Left cardiac atrium (tissue), 4 donors: Measurements from ENCODE around the gene OR1Q1. TPM values are rescaled to one million over a fixed set of nuclear protein-coding genes. Genes with fewer than 3 reads are reported as not detected.
"Not testable (repeated sequence)": the region's sequence is repeated elsewhere in the genome, so short reads cannot be mapped to it uniquely, and the experiment has no call there.

Experiments
- ATAC-seq, 2 donors: fragments of 200-7000 bp; cut with Tn5 transposase; one replicate each; pipeline ENCODE4 v1.9.1; 2020; ENCODE audit warnings: mild to moderate bottlenecking in 2 of 2, moderate library complexity in 2 of 2
- DNase-seq: peaks from one replicate; pipeline ENCODE4 v3.0.0-alpha.2; 2020
- intact Hi-C, 2 donors: fragments of 100-400 bp; cut with DNase I; formaldehyde crosslinking; loops; one replicate each; pipeline versions ENCODE4 v1.14.1 to v1.15.1; 2022 to 2023
- long read RNA-seq: library from polyadenylated mRNA; unstranded; transcript quantifications from one replicate; pipeline ENCODE4 v2.0.0, GENCODE V29; 2021
- total RNA-seq, 2 donors: library from RNA; stranded (reverse); fragmentation: NEBNext Ultra II Directional; extraction: Animal tissue kit (Norgen Biotek cat#: 25700); gene quantifications; one replicate each; pipeline ENCODE4 v1.2.1, GENCODE V29; 2021
- donor health status: DM: no; HTN: yes; CAD: no.
- donor health status: DM: no; HTN: yes; CAD: no; lungs with severe emphysema.
- donor health status: DM: yes; HTN: yes; CAD: no.
- donor health status: Dilated cardiomyopathy.

Gene OR1Q1
- not detected for total RNA-seq
- long read RNA-seq: 0 reads

DNA sequence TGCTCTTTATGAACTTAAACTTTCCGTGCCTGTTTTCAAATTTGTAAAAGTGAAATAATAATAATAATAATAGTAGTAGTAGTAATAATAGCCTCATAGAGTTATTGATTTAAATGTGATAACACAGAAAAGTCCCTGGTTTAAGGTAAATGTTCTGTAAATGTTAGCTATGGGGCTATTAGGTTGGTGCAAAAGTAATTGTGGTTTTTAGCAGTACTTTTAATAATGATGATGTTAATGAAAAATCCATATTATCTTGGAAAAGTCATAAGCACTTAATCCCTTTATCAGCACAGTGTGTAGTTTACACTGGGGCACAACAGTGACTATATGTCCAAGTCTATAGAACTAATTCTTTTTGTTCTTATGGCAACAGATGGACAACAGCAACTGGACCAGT, at the start of gene OR1Q1:
TSS of gene OR1Q1 (plus strand) at position 377 of the 400 bp plus-strand sequence. CDS start at position 377, 0 bp downstream.
- ATAC-seq (no peak), DNase-seq (no peak)
- intact Hi-C loops: no loop called here

- DNase-seq: no peak
- no peak for ATAC-seq
- intact Hi-C loops: no loop called here
Measured at GRCh38 chr9:122567901-122568300, 46.6 kb upstream of the OR1Q1 start.

DNA sequence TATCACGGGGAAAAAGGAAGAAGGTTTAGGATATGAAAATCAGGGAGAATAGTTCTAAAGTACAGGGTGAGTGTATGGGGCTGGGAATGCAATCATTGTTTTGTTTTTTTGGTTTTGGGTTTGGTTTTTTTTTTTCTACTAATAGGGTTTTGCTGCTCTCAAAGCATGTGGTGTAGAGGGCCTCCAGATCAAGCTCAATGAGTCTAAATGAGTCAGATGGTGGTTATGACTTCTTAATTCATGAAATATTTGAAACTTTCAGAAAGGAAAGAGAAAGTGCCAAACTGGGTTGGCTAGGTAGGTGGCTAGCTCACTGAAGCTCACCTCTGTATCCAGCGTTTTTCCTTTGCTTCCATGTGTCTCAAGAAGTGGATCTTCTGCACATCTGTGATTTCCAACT, 42.1 kb upstream of the OR1Q1 start:
- no peak for DNase-seq
- no peak for ATAC-seq
- intact Hi-C loops: no loop called here

DNA sequence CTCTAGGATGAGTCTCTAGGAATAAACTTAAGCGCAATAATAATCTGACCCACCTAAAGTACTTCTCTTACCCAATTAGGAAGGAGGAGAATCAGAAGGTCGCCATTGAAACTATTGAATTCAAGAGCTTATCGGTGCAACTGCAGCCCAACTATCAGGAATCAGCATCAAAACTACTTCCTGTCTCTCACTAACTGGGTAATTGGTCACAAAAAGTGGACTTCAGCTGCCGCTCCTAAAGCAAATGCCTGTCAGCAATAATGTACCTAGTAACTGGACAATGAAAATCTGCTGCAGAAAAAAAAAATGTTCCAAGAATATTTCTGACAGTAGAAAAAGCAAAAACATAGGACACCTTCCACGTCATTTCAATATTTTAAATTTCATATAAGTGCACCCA, 34.7 kb upstream of the OR1Q1 start:
- intact Hi-C loops: no loop called here
- DNase-seq (no peak), ATAC-seq (no peak)

- intact Hi-C loops: no loop called here
- no peak for ATAC-seq
- DNase-seq: no peak
Measured at GRCh38 chr9:122580360-122580759, 34.2 kb upstream of the OR1Q1 start.

DNA sequence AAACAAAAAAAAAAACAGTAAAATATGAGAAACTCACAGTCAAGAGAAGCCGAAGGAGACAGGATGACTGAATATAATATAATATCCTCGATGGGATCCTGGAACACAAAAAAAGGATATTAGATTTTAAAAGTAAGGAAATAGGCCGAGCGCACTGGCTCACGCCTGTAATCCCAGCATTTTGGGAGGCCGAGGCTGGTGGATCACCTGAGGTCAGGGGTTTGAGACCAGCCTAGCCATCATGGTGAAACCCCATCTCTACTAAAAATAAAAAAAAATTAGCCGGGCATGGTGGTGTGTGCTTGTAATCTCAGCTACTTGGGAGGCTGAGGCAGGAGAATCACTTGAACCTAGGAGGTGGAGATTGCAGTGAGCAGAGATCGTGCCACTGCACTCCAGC, 31.3 kb upstream of the OR1Q1 start, which contains the start of gene OR1L8:
TSS of gene OR1L8 (minus strand) at position 101 of the 400 bp plus-strand sequence. CDS start 14,907 bp downstream, outside the sequence.
- ATAC-seq, DNase-seq, intact Hi-C loops: not testable (repeated sequence)

DNA sequence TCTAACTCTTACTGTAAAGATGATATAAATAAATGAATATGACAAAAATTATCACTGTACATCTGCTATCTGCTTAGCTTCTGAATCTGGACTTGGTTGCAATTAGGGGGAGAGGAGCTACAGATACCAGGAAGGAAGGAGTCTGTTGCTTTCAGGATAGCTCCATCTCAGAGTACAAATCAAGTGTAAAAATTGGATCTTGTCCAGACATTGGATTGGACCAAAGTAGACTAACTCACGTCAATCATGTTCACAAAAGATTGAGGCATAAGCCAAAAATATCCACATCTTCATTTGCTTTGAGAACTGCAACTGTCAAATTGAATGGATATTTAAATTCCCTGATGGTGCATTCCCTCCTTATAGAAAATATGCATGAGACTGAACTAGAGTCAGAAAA, 8.8 kb upstream of the OR1Q1 start:
- intact Hi-C loops: no loop called here
- DNase-seq (no peak), ATAC-seq (no peak)

GRCh38 chr9:122606587-122606986, 8.0 kb upstream of the OR1Q1 start:
- no peak for ATAC-seq
- intact Hi-C loops: no loop called here

GRCh38 chr9:122609804-122610203, 4.7 kb upstream of the OR1Q1 start:
- intact Hi-C loops: no loop called here
- no peak for ATAC-seq
- no peak for DNase-seq

More at GRCh38 chr9:122606587-122606986, 8.0 kb upstream of the OR1Q1 start:
- DNase-seq: no peak

DNA sequence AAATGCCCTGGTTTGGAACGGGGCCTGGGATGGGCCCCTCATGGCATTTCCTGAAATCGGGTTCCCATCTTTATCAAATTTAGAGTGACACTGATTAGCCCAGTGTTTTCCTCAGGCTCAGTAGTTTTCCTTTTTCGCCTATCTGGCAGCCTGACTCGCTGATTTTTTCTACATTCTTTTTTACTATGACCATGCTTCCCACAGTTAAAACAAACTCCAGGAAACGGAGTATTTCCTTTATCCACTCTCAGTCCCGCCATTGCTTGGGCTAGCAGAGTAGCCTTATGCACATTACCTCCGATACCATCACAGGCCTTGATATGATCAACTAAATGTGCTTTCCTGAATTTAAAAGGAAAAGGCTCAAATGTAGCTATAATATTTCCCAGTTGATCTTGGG, 5.5 kb downstream of the OR1Q1 start:
- ATAC-seq (no peak), DNase-seq (no peak)
- intact Hi-C loops: no loop called here

DNA sequence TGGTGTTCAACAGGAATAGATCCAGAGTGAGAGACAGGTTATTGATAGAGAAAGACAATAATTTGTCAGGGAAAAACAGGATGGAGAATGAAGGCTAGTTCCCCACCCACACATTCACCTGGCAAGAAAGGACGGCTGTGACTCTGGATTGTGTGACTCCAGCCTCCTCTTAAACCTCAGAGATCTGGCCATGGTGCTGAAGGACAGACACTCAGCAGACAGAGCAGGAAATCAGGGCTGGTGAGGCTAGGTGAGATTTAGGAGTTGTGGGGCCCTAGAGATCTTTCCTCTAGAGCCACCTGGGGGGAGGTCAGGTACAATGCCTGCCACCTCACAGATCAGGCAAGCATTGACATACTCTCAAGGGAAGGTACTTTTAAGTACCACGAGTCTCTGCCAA, 27.7 kb downstream of the OR1Q1 start:
- intact Hi-C loops: no loop called here
- DNase-seq (no peak), ATAC-seq (no peak)

GRCh38 chr9:122656378-122656777, 41.8 kb downstream of the OR1Q1 start:
- ATAC-seq: peak; percentile 38 to 45
- peak; percentile 20 for DNase-seq
- intact Hi-C loops: no loop called here

DNA sequence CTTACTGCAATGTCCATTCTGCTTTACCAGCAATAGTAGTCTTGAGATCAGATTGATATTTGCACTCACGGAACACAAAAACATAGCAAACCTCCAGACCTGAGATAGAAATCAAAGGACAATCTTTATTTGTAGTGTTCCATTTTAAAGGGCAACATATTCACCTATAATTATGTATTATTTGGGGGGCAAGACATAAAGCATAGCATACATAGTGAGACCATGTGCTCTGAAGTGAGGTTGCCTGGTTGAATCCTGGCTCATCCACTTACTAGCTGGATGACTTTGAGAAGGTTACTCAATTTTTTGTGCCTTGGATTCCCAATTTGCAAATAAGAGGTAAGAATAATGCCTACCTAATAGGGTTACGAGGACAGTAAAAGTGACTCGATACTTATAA, 43.0 kb downstream of the OR1Q1 start, which contains the start of gene OR1B1:
TSS of gene OR1B1 (minus strand) at position 101 of the 400 bp plus-strand sequence.
- intact Hi-C loops: no loop called here

GRCh38 chr9:122661416-122661815, 46.9 kb downstream of the OR1Q1 start, which contains the start of gene OR1L1:
TSS of gene OR1L1 (plus strand) at chr9:122661716. CDS start at chr9:122661716, 0 bp downstream.
- intact Hi-C loops: no loop called here
- DNase-seq: no peak
- no peak for ATAC-seq

More for the DNA sequence above, 43.0 kb downstream of the OR1Q1 start, which contains the start of gene OR1B1:
- DNase-seq: no peak
- no peak for ATAC-seq

Other genes with a start within 250 kb of the OR1Q1 start
- 10 to 100 TPM in 1 of 2 donors, 1 to 10 TPM in 1; 6.0 to 37.3 TPM for gene PTGS1, start 243.7 kb upstream of the OR1Q1 start, total RNA-seq
- gene OR1J1, start 136.8 kb upstream of the OR1Q1 start, total RNA-seq: not detected
- gene OR1J2, start 103.9 kb upstream of the OR1Q1 start, total RNA-seq: not detected
- gene OR1J4, start 95.6 kb upstream of the OR1Q1 start, total RNA-seq: not detected
- not detected for gene OR1N1, start 87.4 kb upstream of the OR1Q1 start, total RNA-seq
- not detected for gene OR1N2, start 61.6 kb upstream of the OR1Q1 start, total RNA-seq
- gene OR1L8, start 31.4 kb upstream of the OR1Q1 start, total RNA-seq: under 1 TPM in 1 of 2 donors, not detected in 1; 0.16 TPM
- not detected for gene OR1B1, start 42.9 kb downstream of the OR1Q1 start, total RNA-seq
- gene OR1L1, start 47.0 kb downstream of the OR1Q1 start, total RNA-seq: not detected
- gene OR1L3, start 60.4 kb downstream of the OR1Q1 start, total RNA-seq: not detected
- gene OR1L4, start 109.3 kb downstream of the OR1Q1 start, total RNA-seq: not detected
- not detected for gene OR1L6, start 127.6 kb downstream of the OR1Q1 start, total RNA-seq
- gene OR5C1, start 174.2 kb downstream of the OR1Q1 start, total RNA-seq: not detected
- gene OR1K1, start 185.4 kb downstream of the OR1Q1 start, total RNA-seq: not detected
- gene PDCL, start 213.8 kb downstream of the OR1Q1 start, total RNA-seq: 10 to 100 TPM in 1 of 2 donors, 1 to 10 TPM in 1; 9.2 to 11.9 TPM